ENCODE results near the gene ASB2. TPM values are rescaled to one million over a fixed set of nuclear protein-coding genes. Genes with fewer than 3 reads are reported as not detected.

Gene ASB2
- total RNA-seq, 4 donors from 2014 or later, result 0.79 to 2.5 (median 0.95) TPM

GRCh38 chr14:93954900-93955849 lies 21.2 kb downstream of the ASB2 start:
- 63% methylated on average over 9 of the region's 19 CpGs for WGBS
- Histone ChIP-seq H3K4me3 (no peak overlapping the region), H3K27me3 (no peaks in the 10 kb centered on the region), H3K9me3 (no peaks in the 10 kb centered on the region), H3K36me3 (no peaks in the 10 kb centered on the region), H3K4me1 (peaks cover 8% of the 10 kb centered on the region), H3K27ac (no peak overlapping the region)
- TF ChIP-seq POLR2A (IDR thresholded peaks at IDR 0.05) (no peak), EP300 (IDR thresholded peaks at IDR 0.05) (no peak), POLR2AphosphoS5 (IDR thresholded peaks at IDR 0.05) (no peak), CTCF (IDR thresholded peaks at IDR 0.05) (no peak)
- no peak for DNase-seq (ENCODE audit: low spot score in 2 of 2)

- WGBS, result 94% methylated on average over 1 of the region's 4 CpGs
- TF ChIP-seq CTCF (IDR thresholded peaks at IDR 0.05) (no peak), EP300 (IDR thresholded peaks at IDR 0.05) (no peak), POLR2AphosphoS5 (IDR thresholded peaks at IDR 0.05) (no peak)
- no peak overlapping the region for H3K4me3 ChIP-seq
- no peaks in the 10 kb centered on the region for H3K9me3 ChIP-seq
- H3K27me3 ChIP-seq, result no peaks in the 10 kb centered on the region
- H3K4me1 ChIP-seq, result peaks cover 4% of the 10 kb centered on the region
- H3K36me3 ChIP-seq, result no peaks in the 10 kb centered on the region
- no peak overlapping the region for H3K27ac ChIP-seq
- no peak for DNase-seq (ENCODE audit: low spot score in 2 of 2)
Observed at GRCh38 chr14:93954516-93954830, 21.9 kb downstream of the ASB2 start.

- no peaks in the 10 kb centered on the region for H3K36me3 ChIP-seq
- peaks cover 3% of the 10 kb centered on the region for H3K4me1 ChIP-seq
- no peaks in the 10 kb centered on the region for H3K9me3 ChIP-seq
- 97% methylated on average over 9 of the region's 18 CpGs for WGBS
- no peak overlapping the region for H3K27ac ChIP-seq
- no peak overlapping the region for H3K4me3 ChIP-seq
- no peak for DNase-seq (ENCODE audit: low spot score in 2 of 2)
- TF ChIP-seq POLR2A (IDR thresholded peaks at IDR 0.05) (no peak), CTCF (IDR thresholded peaks at IDR 0.05) (no peak), EP300 (IDR thresholded peaks at IDR 0.05) (no peak), POLR2AphosphoS5 (IDR thresholded peaks at IDR 0.05) (no peak)
- H3K27me3 ChIP-seq, result no peaks in the 10 kb centered on the region
Observed at GRCh38 chr14:93953739-93954515, 22.4 kb downstream of the ASB2 start.

GRCh38 chr14:93953263-93953662 lies 23.1 kb downstream of the ASB2 start:
- H3K4me1 ChIP-seq, result peaks cover 3% of the 10 kb centered on the region
- 65% methylated on average over 11 of the region's 14 CpGs for WGBS
- no peak overlapping the region for H3K27ac ChIP-seq
- H3K36me3 ChIP-seq, result no peaks in the 10 kb centered on the region
- no peak overlapping the region for H3K4me3 ChIP-seq
- no peak for DNase-seq (ENCODE audit: low spot score in 2 of 2)
- TF ChIP-seq CTCF (IDR thresholded peaks at IDR 0.05) (no peak), EP300 (IDR thresholded peaks at IDR 0.05) (no peak), POLR2AphosphoS5 (IDR thresholded peaks at IDR 0.05) (no peak), POLR2A (IDR thresholded peaks at IDR 0.05) (no peak)
- H3K9me3 ChIP-seq, result no peaks in the 10 kb centered on the region
- H3K27me3 ChIP-seq, result no peaks in the 10 kb centered on the region

- no peak for DNase-seq (ENCODE audit: low spot score in 2 of 2)
- 55% methylated on average over 3 of the region's 3 CpGs for WGBS
- H3K27me3 ChIP-seq, result no peaks in the 10 kb centered on the region
- no peaks in the 10 kb centered on the region for H3K9me3 ChIP-seq
- TF ChIP-seq EP300 (IDR thresholded peaks at IDR 0.05) (no peak), CTCF (IDR thresholded peaks at IDR 0.05) (no peak), POLR2AphosphoS5 (IDR thresholded peaks at IDR 0.05) (no peak), POLR2A (IDR thresholded peaks at IDR 0.05) (no peak)
- no peak overlapping the region for H3K27ac ChIP-seq
- H3K4me1 ChIP-seq, result peaks cover 3% of the 10 kb centered on the region
- no peak overlapping the region for H3K4me3 ChIP-seq
- H3K36me3 ChIP-seq, result no peaks in the 10 kb centered on the region
Observed at GRCh38 chr14:93952829-93953228, 23.5 kb downstream of the ASB2 start.

Measured in suprapubic skin (tissue), 4 donors.